ENCODE data around the gene ANGPT4. TPM values are rescaled to one million over a fixed set of nuclear protein-coding genes. Genes with fewer than 3 reads are reported as not detected.
A peak's percentile ranks its signal among the peaks of the same experiment; 100 is the strongest.

Gene ANGPT4
- total RNA-seq, 2 experiments from 2014 or later: not detected

GRCh38 chr20:842547-842940 is 73.6 kb downstream of the ANGPT4 start:
- DNase-seq (no peak), ATAC-seq (ENCODE audit: poor library complexity) (no peak)
- Histone ChIP-seq H3K36me3 (ENCODE audit: insufficient read depth, low read length) (no peaks in the 10 kb centered on the region), H3K4me1 (ENCODE audit: insufficient read depth, low read length) (peaks cover 76% of the 10 kb centered on the region), H3K9me3 (ENCODE audit: control insufficient read depth in 1 of 2, insufficient read depth in 1 of 2, low read length in 2 of 2) (no peaks in the 10 kb centered on the region), H3K27ac (ENCODE audit: low read depth in 1 of 2, low read length in 2 of 2) (no peak overlapping the region), H3K4me3 (ENCODE audit: low read length) (no peak overlapping the region), H3K27me3 (ENCODE audit: control insufficient read depth in 1 of 2, insufficient read depth in 2 of 2, low read length in 2 of 2) (peaks cover 0 to 4% of the 10 kb centered on the region in 2 experiments)
- intact Hi-C loops (cut with DNase I, micrococcal nuclease): no loop called here
- POLR2A ChIA-PET: interaction anchor here (7.5 kb wide), 1 partner anchor 9 kb away, joined by 109 read pairs; the partner anchor contains the start of gene FAM110A
- no peak for TF ChIP-seq CTCF (IDR thresholded peaks at IDR 0.05)
- Mint-ChIP-seq H3K27me3 (no peaks in the 10 kb centered on the region), H3K4me1 (ENCODE audit: low read depth) (peaks cover 65% of the 10 kb centered on the region), H3K36me3 (ENCODE audit: low read depth) (peaks cover 11% of the 10 kb centered on the region), H3K9me3 (no peaks in the 10 kb centered on the region), H3K27ac (no peak overlapping the region), H3K4me3 (peak overlapping the region; percentile 30)
- CTCF ChIA-PET: interaction anchor here (2.1 kb wide), 1 partner anchor 24 kb away, joined by 6 read pairs; no protein-coding TSS in a partner anchor

DNA sequence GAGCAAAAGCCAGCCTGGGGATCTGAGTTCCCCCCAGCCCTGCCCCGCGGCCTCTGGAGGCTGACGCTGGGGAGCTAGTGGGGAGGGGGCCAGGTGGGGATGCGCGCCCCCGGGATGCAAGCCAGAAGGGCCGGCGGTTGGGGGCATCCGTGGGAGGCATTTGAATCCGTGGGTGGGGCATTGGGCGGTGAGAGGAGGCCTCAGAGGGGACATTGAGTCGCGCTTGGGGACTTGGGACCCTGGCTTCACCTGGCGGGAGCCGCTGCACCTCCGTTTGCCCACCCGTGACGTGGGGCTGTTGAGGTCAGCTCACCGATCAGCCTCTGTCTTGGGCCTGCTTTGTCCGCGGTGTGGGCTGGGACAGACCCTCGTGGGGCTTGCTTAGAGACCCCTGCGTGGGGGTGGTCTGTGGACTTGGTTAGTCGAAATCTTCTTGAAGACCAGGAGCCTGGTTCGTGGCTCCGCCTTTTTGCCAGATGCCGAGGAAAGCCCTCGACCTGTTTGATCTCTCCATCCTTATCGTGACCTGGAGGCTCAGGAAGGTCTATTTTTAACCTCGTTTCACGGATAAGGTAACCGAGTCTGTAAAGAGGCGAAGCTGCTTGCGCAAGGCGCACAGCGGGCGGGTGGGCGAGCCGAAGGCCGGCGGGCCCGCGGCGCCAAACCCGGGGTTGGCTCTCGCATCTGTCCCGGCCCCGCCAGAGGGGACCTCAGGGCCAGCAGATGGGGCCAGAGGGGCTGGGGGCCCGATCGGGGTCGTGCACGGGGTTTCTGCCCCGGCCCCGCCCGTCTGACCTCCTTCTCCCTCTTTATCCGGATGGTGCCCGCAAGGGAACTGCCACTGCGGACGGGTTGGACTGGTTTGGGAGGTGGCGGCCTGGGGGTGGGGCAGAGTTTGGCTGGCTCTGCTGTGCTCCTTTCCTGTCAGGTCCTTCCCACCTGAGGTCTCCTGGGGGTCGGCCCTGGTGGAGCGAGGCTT is 74.3 kb downstream of the ANGPT4 start:
- ATAC-seq (ENCODE audit: poor library complexity): no peak
- H3K4me1 Mint-ChIP-seq (ENCODE audit: low read depth): peaks cover 64% of the 10 kb centered on the region
- H3K4me3 Mint-ChIP-seq: peak overlapping the region; percentile 78
- POLR2A ChIA-PET: interaction anchor here (1.0 to 7.5 kb wide), 2 partner anchors 8 to 9 kb away, joined by 3 to 109 read pairs; partner anchors contain the start of gene FAM110A
- Histone ChIP-seq H3K27ac (ENCODE audit: low read depth in 1 of 2, low read length in 2 of 2) (no peak overlapping the region), H3K36me3 (ENCODE audit: insufficient read depth, low read length) (no peaks in the 10 kb centered on the region), H3K4me1 (ENCODE audit: insufficient read depth, low read length) (peaks cover 74% of the 10 kb centered on the region), H3K9me3 (ENCODE audit: control insufficient read depth in 1 of 2, insufficient read depth in 1 of 2, low read length in 2 of 2) (no peaks in the 10 kb centered on the region), H3K27me3 (ENCODE audit: control insufficient read depth in 1 of 2, insufficient read depth in 2 of 2, low read length in 2 of 2) (peaks cover 0 to 4% of the 10 kb centered on the region in 2 experiments), H3K4me3 (ENCODE audit: low read length) (peak overlapping the region; percentile 54)
- no peak overlapping the region for H3K27ac Mint-ChIP-seq
- no peak for DNase-seq
- peaks cover 8% of the 10 kb centered on the region for H3K36me3 Mint-ChIP-seq (ENCODE audit: low read depth)
- no peaks in the 10 kb centered on the region for H3K9me3 Mint-ChIP-seq
- CTCF ChIA-PET: interaction anchor here (2.1 kb wide), 1 partner anchor 23 kb away, joined by 6 read pairs; no protein-coding TSS in a partner anchor
- intact Hi-C loops (cut with DNase I, micrococcal nuclease): no loop called here
- no peak for TF ChIP-seq CTCF (IDR thresholded peaks at IDR 0.05)
- no peaks in the 10 kb centered on the region for H3K27me3 Mint-ChIP-seq

DNA sequence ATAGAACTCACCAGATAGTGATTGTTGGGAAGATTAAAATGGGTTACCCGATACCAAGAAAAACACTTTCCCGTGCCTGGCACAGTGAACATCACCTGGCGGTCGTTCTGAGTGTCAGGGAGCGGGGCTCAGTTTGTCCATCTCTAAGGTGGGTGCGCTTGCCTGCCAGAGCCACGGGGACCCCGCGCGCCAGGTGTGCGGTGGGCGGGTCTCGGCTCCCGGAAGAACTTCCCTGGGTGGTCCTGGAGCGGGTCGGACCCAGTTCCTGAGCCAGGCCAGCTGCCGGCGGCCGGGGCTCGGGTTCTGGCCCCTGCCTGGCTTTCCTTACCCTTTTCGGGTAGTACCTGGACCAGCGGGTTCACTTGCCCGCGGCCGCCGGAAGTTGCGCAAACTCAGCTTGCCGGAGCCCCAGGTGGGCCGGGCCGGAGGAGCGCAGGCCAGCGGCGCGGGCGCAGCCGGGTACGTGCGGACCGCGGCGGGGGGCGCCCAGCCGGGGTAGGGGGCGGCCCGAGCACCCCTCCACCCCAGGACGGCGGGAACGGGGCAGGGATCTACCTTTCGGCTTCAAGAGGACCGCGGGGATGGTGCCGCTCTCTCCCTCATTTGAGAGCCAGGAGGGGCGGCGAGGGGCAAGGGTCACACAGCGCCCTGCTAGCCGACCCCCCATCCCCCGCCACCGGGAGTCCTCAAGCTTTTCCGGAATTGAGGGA is 75.1 kb downstream of the ANGPT4 start:
- no peaks in the 10 kb centered on the region for H3K9me3 ChIP-seq (ENCODE audit: control insufficient read depth in 1 of 2, insufficient read depth in 1 of 2, low read length in 2 of 2)
- CTCF ChIA-PET: no interaction called here
- H3K4me3 ChIP-seq (ENCODE audit: low read length): peak overlapping the region; percentile 54
- Mint-ChIP-seq H3K9me3 (no peaks in the 10 kb centered on the region), H3K36me3 (ENCODE audit: low read depth) (peaks cover 3% of the 10 kb centered on the region), H3K4me3 (peak overlapping the region; percentile 81), H3K27me3 (no peaks in the 10 kb centered on the region), H3K4me1 (ENCODE audit: low read depth) (peaks cover 64% of the 10 kb centered on the region), H3K27ac (no peak overlapping the region)
- ATAC-seq (ENCODE audit: poor library complexity) (no peak), DNase-seq (peak in 4 of 14 experiments; percentile 31 to 45 (median 41))
- POLR2A ChIA-PET: interaction anchor here (1.0 kb wide), 1 partner anchor 8 kb away, joined by 3 read pairs; no protein-coding TSS in a partner anchor
- H3K27ac ChIP-seq (ENCODE audit: low read depth in 1 of 2, low read length in 2 of 2): no peak overlapping the region
- TF ChIP-seq CTCF (IDR thresholded peaks at IDR 0.05): no peak
- peaks cover 0 to 4% of the 10 kb centered on the region in 2 experiments for H3K27me3 ChIP-seq (ENCODE audit: control insufficient read depth in 1 of 2, insufficient read depth in 2 of 2, low read length in 2 of 2)
- intact Hi-C loops (cut with DNase I, micrococcal nuclease): no loop called here
- no peaks in the 10 kb centered on the region for H3K36me3 ChIP-seq (ENCODE audit: insufficient read depth, low read length)
- H3K4me1 ChIP-seq (ENCODE audit: insufficient read depth, low read length): peaks cover 66% of the 10 kb centered on the region

Data from CD4-positive, alpha-beta T cell (primary cell).